GM08714 (cell line): Measurements from ENCODE around the gene RNF126.
A peak's percentile ranks its signal among the peaks of the same experiment; 100 is the strongest.

Source experiments
- H3K4me3 ChIP-seq: fragments of 200-500 bp; sonication (Bioruptor generic); 2 replicates; pipeline ENCODE4 v1.5.1; 2014; ENCODE audit warnings: mild to moderate bottlenecking, low read length, inconsistent platforms
- ZNF274 ChIP-seq: IDR thresholded peaks from 2 replicates; pipeline ENCODE4 v1.6.1; 2012; ENCODE audit warnings: mild to moderate bottlenecking, low read depth, low read length

The RNF126 gene

DNA sequence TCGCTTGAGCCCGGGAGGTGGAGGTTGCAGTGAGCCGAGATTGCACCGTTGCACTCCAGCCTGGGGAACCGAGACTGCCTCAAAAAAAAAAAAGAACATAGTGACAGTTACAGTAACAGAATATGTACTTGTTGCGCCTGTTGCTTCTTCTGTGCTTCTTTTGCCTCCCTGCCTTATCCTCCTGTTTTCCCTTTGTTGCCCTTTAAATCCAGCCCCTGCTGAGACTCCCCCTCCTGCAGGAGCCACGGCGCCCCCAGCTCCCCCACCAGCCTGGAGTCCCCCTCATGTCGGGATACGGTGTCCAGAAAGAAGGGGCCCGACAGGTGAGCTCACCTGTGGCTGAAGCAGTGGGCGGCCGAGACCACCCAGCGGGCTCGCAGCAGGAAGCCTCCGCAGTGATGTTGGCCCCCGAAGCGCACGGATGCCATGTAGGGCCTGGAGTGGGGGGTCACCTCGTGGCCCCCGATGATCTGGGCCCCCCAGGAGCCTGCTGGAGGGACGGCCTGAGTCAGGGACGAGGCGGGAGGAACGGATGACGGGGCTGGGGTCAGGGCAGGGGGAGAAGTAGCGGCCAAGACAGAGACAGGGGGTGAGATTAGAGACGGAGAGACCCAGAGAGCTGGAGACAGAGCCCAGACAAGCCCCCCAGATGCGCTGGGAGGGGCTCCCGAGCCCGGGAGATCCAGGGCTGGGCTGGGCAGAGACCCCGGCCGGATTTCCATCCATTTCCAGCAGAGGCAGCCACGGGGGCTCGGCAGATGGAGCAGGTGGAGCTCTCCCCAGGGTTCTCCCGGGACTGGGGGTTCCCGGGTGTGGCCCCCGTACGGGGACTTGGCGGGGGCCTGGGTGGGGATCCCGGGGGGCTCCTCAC lies 31.7 kb upstream of the RNF126 start:
- TF ChIP-seq ZNF274 = no peak
- no peak overlapping the region for H3K4me3 ChIP-seq

DNA sequence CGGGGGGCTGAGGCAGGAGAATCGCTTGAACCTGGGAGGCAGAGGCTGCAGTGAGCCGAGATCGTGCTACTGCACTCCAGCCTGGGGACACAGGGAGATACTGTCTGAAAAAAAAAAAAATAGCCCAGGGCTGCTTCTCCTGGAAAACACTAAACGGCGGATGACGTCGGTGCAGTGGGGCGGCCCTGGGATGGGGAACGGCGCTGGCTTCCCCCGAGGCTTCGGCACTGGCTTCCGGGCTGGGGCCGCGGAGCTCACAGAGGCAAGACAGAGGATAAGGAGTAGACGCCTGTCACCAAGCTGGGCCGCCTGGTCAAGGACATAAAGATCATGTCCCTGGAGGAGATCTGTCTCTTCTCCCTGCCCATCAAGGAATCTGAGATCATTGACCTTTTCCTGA lies 27.2 kb upstream of the RNF126 start:
- TF ChIP-seq ZNF274 = no peak
- no peak overlapping the region for H3K4me3 ChIP-seq

DNA sequence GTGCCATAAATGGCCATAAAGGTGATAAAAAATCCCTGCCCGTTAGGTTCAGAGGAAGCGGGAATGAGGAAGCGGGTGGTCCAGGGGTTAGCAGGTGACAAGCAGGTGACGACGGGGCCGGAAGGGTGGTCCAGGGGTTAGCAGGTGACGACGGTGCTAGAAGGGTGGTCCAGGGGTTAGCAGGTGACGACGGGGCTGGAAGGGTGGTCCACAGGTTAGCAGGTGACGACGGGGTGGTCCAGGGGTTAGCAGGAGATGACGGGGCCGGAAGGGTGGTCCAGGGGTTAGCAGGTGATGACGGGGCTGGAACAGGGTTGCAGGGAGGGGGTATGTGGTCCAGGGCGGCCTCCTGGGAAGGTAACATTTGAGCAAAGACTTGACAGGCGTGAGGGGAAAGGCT lies 26.0 kb upstream of the RNF126 start:
- H3K4me3 ChIP-seq = no peak overlapping the region
- no peak for TF ChIP-seq ZNF274

DNA sequence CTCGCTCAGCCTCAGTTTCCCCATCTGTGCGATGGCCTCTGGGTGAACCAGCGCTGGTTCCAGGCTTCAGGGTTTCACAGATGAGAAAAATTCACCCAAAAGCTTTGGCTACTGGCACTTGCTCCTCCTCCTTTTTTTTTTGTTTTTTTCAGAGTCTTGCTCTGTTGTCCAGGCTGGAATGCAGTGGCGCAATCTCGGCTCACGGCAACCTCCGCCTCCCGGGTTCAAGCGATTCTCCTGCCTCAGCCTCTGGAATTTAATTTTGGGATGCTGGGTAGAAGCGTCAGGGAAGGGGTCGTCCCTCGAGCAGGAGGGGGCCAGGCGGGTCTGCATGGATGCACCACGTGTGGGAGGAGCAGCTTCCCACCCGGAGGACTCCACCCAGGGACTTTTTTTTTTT lies 25.2 kb upstream of the RNF126 start:
- no peak overlapping the region for H3K4me3 ChIP-seq
- TF ChIP-seq ZNF274 = no peak

DNA sequence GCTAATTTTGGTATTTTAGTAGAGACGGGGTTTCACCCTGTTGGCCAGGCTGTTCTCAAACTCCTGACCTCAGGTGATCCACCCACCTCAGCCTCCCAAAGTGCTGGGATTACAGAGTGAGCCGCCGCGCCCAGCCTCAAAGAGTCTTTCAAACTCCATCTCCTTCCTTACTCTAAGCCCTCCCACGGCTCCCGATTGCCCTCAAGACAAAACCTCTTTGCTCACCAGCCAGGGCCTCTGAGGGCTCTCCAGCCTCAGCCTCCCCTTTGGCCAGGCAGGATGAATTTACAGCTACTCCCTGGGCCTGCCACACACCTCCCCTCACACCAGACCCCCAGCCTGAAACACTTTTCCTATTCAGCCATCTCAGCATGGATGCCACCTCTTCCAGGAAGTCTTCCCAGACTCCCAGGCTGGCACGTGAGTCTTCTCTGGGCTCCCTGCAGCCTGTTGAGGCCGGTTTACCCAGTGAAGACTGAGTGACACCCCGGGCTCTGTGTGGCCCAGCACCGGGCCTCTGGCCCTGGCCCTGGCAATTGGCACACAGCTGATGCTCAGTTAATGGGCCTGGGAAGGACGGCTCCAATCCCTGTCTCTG lies 24.7 kb upstream of the RNF126 start:
- H3K4me3 ChIP-seq = no peak overlapping the region
- TF ChIP-seq ZNF274 = no peak

DNA sequence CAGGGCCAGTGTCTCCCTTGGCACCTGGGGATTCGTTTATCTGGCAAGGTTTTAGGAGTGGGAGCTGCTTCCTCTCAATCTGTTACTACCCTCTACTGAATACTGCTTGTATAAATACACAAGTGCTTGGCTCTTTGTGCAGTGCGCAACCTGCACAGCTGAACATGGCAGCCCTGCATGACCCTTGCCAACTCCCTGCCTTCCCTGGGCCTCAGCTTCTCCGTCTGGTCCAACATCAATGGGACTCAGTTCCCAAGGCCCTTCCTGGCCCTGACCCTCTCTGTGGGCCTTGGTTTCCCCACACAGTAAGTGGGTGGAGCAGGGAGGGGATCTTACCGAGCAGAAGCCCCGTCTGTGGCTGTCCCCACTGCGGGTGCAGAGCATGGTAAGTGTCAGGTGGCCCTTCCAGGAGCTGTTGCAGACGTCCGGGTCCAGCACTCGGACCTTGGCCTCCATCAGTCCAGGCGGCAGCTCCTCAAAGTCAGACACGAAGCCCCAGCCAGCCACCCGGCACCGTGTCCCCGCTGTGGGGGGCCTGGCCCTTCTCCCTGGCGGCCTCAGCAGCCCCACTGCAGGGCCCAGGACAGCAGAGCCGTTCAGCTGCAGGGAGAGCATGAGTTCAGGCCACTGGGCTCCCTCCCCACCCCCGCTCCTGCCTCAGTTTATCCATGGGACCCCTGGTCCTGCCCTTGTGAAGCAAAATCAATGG lies 23.7 kb upstream of the RNF126 start:
- no peak overlapping the region for H3K4me3 ChIP-seq
- TF ChIP-seq ZNF274 = no peak

DNA sequence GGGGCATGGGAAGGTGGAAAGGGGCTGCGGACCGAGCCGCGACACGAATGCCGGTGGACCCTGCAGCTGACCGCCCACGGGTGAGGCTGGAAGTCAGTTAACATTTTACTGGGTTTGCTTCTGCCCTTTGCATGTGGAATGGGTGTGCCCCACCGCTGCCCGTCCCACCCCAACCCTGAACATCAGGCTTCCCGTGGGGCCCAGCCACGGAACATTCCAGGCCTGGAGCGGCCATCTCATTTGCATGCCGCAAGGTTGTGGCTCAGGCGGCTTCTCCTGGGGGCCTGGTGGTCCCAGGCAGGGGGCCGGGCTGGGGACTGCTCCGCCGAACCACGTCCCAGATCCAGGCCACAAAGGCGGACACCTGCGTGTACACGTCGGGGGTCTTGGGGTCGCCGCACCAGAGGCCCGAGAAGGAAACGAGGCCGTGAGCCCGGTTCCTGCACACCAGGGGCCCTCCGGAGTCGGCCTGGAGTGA lies 22.5 kb upstream of the RNF126 start:
- TF ChIP-seq ZNF274 = no peak
- no peak overlapping the region for H3K4me3 ChIP-seq

DNA sequence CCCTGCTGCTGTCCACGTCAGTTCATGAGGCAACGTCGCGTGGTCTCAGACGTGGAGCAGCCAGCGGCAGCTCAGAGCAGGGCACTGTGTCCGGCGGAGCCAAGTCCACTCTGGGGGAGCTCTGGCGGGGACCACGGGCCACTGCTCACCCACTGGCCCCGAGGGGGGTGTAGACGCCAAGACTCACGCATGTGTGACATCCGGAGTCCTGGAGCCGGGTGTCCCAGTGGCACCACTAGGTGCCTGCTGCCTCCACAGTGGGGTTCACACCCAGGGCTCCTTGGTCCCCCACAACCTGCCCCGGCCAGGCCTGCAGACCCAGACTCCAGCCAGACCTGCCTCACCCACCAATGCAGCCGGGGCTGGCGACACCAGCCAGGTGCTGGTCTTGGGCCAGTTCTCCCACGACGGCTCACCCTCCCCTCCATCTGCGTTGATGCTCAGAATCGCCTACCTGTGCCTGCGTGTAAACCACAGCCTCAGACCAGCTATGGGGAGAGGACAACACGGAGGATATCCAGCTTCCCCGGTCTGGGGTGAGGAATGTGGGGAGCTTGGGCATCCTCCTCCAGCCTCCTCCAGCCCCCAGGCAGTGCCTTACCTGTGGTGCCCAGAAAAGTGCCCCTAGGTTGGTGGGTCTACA lies 19.8 kb upstream of the RNF126 start:
- no peak overlapping the region for H3K4me3 ChIP-seq
- no peak for TF ChIP-seq ZNF274

DNA sequence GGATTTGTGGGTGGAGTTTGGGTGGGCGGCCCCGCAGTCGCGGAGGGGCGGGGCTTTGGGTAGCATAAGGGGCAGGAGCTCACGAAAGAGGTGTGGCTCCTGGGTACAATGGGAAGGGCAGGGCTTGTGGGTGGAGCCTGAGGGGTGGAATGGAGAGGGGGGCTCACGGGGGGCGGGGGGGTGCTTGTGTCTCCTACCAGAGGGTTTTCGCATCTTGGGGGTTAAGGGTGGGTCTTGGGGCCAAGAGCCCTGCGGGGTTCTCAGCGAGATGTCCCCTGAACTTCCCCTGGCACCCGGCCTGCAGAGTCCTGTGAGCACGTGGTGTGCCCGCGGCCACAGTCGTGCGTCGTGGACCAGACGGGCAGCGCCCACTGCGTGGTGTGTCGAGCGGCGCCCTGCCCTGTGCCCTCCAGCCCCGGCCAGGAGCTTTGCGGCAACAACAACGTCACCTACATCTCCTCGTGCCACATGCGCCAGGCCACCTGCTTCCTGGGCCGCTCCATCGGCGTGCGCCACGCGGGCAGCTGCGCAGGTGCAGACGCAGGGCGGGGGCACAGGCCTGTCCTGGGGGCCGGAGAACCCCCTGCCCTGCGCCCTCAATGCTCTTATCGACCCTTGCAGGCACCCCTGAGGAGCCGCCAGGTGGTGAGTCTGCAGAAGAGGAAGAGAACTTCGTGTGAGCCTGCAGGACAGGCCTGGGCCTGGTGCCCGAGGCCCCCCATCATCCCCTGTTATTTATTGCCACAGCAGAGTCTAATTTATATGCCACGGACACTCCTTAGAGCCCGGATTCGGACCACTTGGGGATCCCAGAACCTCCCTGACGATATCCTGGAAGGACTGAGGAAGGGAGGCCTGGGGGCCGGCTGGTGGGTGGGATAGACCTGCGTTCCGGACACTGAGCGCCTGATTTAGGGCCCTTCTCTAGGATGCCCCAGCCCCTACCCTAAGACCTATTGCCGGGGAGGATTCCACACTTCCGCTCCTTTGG lies 18.3 kb upstream of the RNF126 start:
- no peak for TF ChIP-seq ZNF274
- H3K4me3 ChIP-seq = no peak overlapping the region; the same call in 1 of the 2 replicates

DNA sequence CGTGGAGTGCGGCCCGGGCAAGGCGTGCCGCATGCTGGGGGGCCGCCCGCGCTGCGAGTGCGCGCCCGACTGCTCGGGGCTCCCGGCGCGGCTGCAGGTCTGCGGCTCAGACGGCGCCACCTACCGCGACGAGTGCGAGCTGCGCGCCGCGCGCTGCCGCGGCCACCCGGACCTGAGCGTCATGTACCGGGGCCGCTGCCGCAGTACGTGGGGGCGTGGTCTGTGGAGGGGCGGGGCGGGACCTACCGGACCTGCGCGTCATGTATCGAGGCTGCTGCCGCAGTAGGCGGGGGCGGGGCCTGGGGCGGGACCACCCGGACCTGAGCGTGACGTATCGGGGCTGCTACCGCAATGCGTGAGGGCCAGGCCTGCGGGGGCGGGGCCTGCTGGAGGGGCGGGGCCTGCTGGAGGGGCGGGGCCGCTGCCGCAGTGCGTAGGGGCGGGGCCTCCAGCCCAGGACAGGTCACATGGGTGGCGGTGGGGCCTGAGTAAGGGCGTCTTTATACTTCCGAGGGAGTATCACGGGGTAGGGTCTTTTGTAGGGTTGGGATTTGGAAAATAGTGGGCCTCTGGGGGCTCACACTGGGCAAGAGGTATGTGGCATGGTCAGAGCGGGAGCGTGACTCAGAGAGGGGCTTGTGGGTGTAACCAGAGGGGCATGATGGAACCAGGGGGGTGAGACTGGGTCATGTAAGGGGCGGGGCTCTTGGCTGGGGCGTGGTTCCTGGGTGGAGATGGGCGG lies 17.4 kb upstream of the RNF126 start:
- H3K4me3 ChIP-seq = peak overlapping the region; percentile 87
- no peak for TF ChIP-seq ZNF274

DNA sequence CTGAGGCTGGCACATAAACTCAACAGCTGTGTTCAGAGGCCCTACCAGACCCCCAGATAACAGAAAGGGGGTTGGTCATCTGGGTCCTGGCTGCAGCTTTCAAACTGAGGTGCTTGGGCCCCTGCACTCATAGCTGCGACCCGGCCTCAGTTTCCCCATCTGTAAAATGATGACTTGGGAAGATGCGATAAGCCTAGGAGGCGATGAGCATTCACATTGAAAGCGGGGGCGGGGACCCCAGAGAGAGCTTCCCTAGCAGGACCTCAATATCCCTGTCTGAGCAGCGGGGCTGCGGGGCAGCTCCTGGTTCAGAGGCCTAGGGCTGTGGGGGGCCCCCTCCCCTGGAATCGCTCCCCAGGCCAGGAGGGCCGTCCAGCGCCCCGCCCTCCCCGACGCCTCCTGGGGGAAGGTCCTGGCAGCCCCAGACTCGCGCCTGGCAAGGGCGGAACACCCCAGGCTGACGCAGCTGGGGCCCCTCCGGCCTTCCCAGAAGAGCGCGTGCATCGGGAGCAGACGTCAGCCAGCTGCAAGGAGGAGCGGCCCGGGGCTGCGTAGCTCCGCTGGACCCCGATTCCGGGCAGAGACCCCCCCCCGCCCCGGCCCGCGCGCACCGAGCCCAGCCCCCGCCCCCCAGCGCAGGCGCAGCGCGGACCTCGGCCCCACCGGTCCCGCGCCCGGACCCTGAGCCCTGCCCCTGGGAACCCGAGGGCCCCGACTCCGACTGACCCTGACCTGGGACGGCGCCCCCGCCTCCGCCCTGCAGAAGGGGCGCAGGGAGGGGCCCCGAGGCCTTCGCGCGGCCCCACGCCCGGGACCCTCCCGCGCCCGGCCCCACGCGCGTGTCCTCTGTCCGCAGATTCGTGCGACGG lies 16.6 kb upstream of the RNF126 start:
- TF ChIP-seq ZNF274 = no peak
- peak overlapping the region; percentile 87 for H3K4me3 ChIP-seq
